Measurements from ENCODE around the gene BBX.

BBX gene

GRCh38 chr3:107738486-107739183, 215.9 kb downstream of the BBX start:
- TF ChIP-seq CTCF (IDR thresholded peaks at IDR 0.05; ENCODE audit: extremely low read depth, missing control alignments) = no peak

GRCh38 chr3:107739227-107739626, 216.5 kb downstream of the BBX start:
- DNase-seq (ENCODE audit: low spot score) = no peak
- no peak for TF ChIP-seq CTCF (IDR thresholded peaks at IDR 0.05; ENCODE audit: extremely low read depth, missing control alignments)

More at GRCh38 chr3:107738486-107739183, 215.9 kb downstream of the BBX start:
- DNase-seq (ENCODE audit: low spot score) = no peak

GRCh38 chr3:107740992-107741896, 218.5 kb downstream of the BBX start:
- TF ChIP-seq CTCF (IDR thresholded peaks at IDR 0.05; ENCODE audit: extremely low read depth, missing control alignments) = peak; percentile 1
- no peak for DNase-seq (ENCODE audit: low spot score)

- DNase-seq (ENCODE audit: low spot score) = no peak
- TF ChIP-seq CTCF (IDR thresholded peaks at IDR 0.05; ENCODE audit: extremely low read depth, missing control alignments) = no peak
These were observed 222.6 kb downstream of the BBX start for GRCh38 chr3:107745354-107745753.

- peak; percentile 3 for TF ChIP-seq CTCF (IDR thresholded peaks at IDR 0.05; ENCODE audit: extremely low read depth, missing control alignments)
- DNase-seq (ENCODE audit: low spot score) = no peak
These were observed 229.6 kb downstream of the BBX start for GRCh38 chr3:107752202-107752990.

GRCh38 chr3:107753494-107753893, 230.7 kb downstream of the BBX start:
- peak; percentile 9 for TF ChIP-seq CTCF (IDR thresholded peaks at IDR 0.05; ENCODE audit: extremely low read depth, missing control alignments)
- DNase-seq (ENCODE audit: low spot score) = no peak
